ELF-1 (cell line): ENCODE results near the gene SFXN2.
"Not testable (repeated sequence)": the region's sequence is repeated elsewhere in the genome, so short reads cannot be mapped to it uniquely, and the experiment has no call there.

Experiments used
- DNase-seq: peaks from one replicate; pipeline ENCODE4 v3.0.0-alpha.2; 2016; ENCODE audit warnings: low read depth, low spot score

Gene SFXN2

GRCh38 chr10:102714621-102715455 is at the start of gene SFXN2:
TSS of gene SFXN2 (plus strand) at chr10:102714636. CDS start at chr10:102726637, 12,001 bp downstream.
- no peak for DNase-seq

- DNase-seq = no peak
These were observed 48.4 kb upstream of the SFXN2 start for GRCh38 chr10:102665904-102666509.

- DNase-seq = not testable (repeated sequence)
These were observed 47.0 kb upstream of the SFXN2 start for GRCh38 chr10:102667411-102667810.

- DNase-seq = no peak
These were observed 45.9 kb upstream of the SFXN2 start for GRCh38 chr10:102668326-102669107.

- DNase-seq = peak; percentile 70
These were observed 45.0 kb upstream of the SFXN2 start for GRCh38 chr10:102669206-102670064.

GRCh38 chr10:102670065-102670670 is 44.3 kb upstream of the SFXN2 start:
- no peak for DNase-seq

- no peak for DNase-seq
These were observed 43.5 kb upstream of the SFXN2 start for GRCh38 chr10:102670871-102671434.

- DNase-seq = no peak
These were observed 41.1 kb upstream of the SFXN2 start for GRCh38 chr10:102673236-102673818.

- no peak for DNase-seq
These were observed 40.5 kb upstream of the SFXN2 start for GRCh38 chr10:102673819-102674511.

GRCh38 chr10:102674566-102674965 is 39.9 kb upstream of the SFXN2 start:
- DNase-seq = no peak

- DNase-seq = no peak
These were observed 39.3 kb upstream of the SFXN2 start for GRCh38 chr10:102675011-102675665.

- DNase-seq = no peak
These were observed 38.5 kb upstream of the SFXN2 start for GRCh38 chr10:102675666-102676533.

- DNase-seq = no peak
These were observed 37.7 kb upstream of the SFXN2 start for GRCh38 chr10:102676534-102677315.

- DNase-seq = no peak
These were observed 36.9 kb upstream of the SFXN2 start for GRCh38 chr10:102677331-102678067.

GRCh38 chr10:102678068-102678400 is 36.4 kb upstream of the SFXN2 start:
- no peak for DNase-seq

GRCh38 chr10:102678842-102679289 is 35.6 kb upstream of the SFXN2 start:
- DNase-seq = peak; percentile 90

- DNase-seq = no peak
These were observed 34.8 kb upstream of the SFXN2 start for GRCh38 chr10:102679596-102679995.
